Testis (tissue), 3 donors: ENCODE results near the gene GIMAP8. TPM values are rescaled to one million over a fixed set of nuclear protein-coding genes. Genes with fewer than 3 reads are reported as not detected.

Experiments
- DNase-seq: peaks from one replicate; pipeline ENCODE4 v3.0.0-alpha.2; 2019
- H3K27ac ChIP-seq, 2 donors: fragments of 200-600 bp; sonication (generic); one replicate each; pipeline ENCODE4 v1.5.1; 2019
- H3K27me3 ChIP-seq: fragments of 200-600 bp; sonication (generic); one replicate; pipeline ENCODE4 v1.5.1; 2019
- H3K36me3 ChIP-seq: fragments of 200-600 bp; sonication (generic); one replicate; pipeline ENCODE4 v1.5.1; 2017; ENCODE audit warnings: low read depth; ENCODE audit errors: missing control alignments
- H3K4me1 ChIP-seq: fragments of 200-600 bp; sonication (generic); one replicate; pipeline ENCODE4 v1.5.1; 2019
- H3K4me3 ChIP-seq, 2 donors: fragments of 200-600 bp; sonication (generic); one replicate each; pipeline ENCODE4 v1.5.1; 2017 to 2019
- H3K9me3 ChIP-seq: fragments of 200-600 bp; sonication (generic); one replicate; pipeline ENCODE4 v1.5.1; 2017
- POLR2A ChIP-seq: fragments of 450-650 bp; IDR thresholded peaks from one replicate; pipeline ENCODE4 v1.6.1; 2017; ENCODE audit warnings: antibody characterized with exemption, mild to moderate bottlenecking, moderate library complexity
- WGBS, 2 donors: methylation state at CpG; one replicate each; pipeline ENCODE4 v1.1.5; 2018; 5-methylcytosine and 5-hydroxymethylcytosine counted together
- intact Hi-C: fragments of 100-400 bp; cut with DNase I; formaldehyde crosslinking; loops from one replicate; pipeline ENCODE4 v1.15.1; 2023; ENCODE audit warnings: low total_unique reads
- polyA plus RNA-seq: library from polyadenylated mRNA; stranded (reverse); fragments of 350-450 nt; fragmentation: Illumina TruSeq; extraction: RNeasy Lipid Tissue Mini Kit (QIAGEN cat#74804); gene quantifications from one replicate; pipeline ENCODE4 v1.2.3, GENCODE V29; 2014; ENCODE audit warnings: low read depth, low replicate concordance; ENCODE audit not compliant: insufficient read depth
- total RNA-seq, 2 donors: library from RNA; depleted of rRNA; stranded (reverse); fragments of >200 nt; gene quantifications; one replicate each; pipeline ENCODE4 v1.2.3, GENCODE V29; 2016
- TF ChIP-seq, protein P1 (sequence below), 3 experiments: fragments of 450-650 bp in 2 of 3; fragments of 200-600 bp in 1 of 3; sonication (generic) in 1 of 3; IDR thresholded peaks; one replicate each; pipeline ENCODE4 v1.5.1; 2016 to 2019; ENCODE audit warnings: antibody characterized with exemption in 3 of 3, mild to moderate bottlenecking in 2 of 3, moderate library complexity in 1 of 3

The GIMAP8 gene
- total and polyA plus RNA-seq, 3 donors from 2014 or later, result 3.8 to 6.8 (median 3.8) TPM

GRCh38 chr7:150466477-150466876 is 16.0 kb downstream of the GIMAP8 start:
- Histone ChIP-seq H3K4me1 (no peaks in the 10 kb centered on the region), H3K9me3 (no peaks in the 10 kb centered on the region), H3K27me3 (no peaks in the 10 kb centered on the region), H3K27ac (no peak overlapping the region), H3K4me3 (no peak overlapping the region), H3K36me3 (no peaks in the 10 kb centered on the region)
- 66 to 82% methylated on average over 6 of the region's 6 CpGs for WGBS, 2 donors
- TF ChIP-seq, protein P1, sequence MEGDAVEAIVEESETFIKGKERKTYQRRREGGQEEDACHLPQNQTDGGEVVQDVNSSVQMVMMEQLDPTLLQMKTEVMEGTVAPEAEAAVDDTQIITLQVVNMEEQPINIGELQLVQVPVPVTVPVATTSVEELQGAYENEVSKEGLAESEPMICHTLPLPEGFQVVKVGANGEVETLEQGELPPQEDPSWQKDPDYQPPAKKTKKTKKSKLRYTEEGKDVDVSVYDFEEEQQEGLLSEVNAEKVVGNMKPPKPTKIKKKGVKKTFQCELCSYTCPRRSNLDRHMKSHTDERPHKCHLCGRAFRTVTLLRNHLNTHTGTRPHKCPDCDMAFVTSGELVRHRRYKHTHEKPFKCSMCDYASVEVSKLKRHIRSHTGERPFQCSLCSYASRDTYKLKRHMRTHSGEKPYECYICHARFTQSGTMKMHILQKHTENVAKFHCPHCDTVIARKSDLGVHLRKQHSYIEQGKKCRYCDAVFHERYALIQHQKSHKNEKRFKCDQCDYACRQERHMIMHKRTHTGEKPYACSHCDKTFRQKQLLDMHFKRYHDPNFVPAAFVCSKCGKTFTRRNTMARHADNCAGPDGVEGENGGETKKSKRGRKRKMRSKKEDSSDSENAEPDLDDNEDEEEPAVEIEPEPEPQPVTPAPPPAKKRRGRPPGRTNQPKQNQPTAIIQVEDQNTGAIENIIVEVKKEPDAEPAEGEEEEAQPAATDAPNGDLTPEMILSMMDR (IDR thresholded peaks at IDR 0.05), result no peak
- no peak for TF ChIP-seq POLR2A
- intact Hi-C loops, result no loop called here
- no peak for DNase-seq

DNA sequence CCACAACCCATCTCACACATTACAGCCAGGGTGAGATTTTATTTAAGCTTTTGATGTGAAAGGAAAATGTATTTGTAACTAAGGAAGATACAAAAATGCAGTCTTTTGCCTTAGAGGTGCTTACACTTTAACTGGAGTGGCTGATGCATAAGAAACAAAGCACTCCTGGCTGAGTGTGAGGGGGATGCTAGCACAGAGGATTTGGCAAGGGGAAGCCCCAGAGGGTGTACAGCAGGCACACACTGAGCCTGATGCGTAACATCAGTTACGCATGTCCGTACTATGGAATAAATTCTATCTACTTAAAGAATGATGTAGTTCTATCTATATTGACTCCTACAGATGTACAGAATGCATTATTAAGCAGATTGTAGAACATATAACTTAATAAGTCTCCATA is 17.8 kb downstream of the GIMAP8 start:
- no peaks in the 10 kb centered on the region for H3K27me3 ChIP-seq
- intact Hi-C loops, result no loop called here
- no peaks in the 10 kb centered on the region for H3K4me1 ChIP-seq
- DNase-seq, result no peak
- TF ChIP-seq POLR2A, result no peak
- TF ChIP-seq, protein P1 (IDR thresholded peaks at IDR 0.05), result no peak
- H3K36me3 ChIP-seq, result no peaks in the 10 kb centered on the region
- H3K4me3 ChIP-seq, result peak overlapping the region; percentile 0 to 1
- H3K27ac ChIP-seq, result no peak overlapping the region
- H3K9me3 ChIP-seq, result no peaks in the 10 kb centered on the region
- 87 to 92% methylated on average over 3 of the region's 3 CpGs for WGBS, 2 donors

GRCh38 chr7:150471886-150472285 is 21.5 kb downstream of the GIMAP8 start:
- Histone ChIP-seq H3K27ac (no peak overlapping the region), H3K4me3 (no peak overlapping the region), H3K36me3 (no peaks in the 10 kb centered on the region), H3K9me3 (no peaks in the 10 kb centered on the region), H3K27me3 (no peaks in the 10 kb centered on the region), H3K4me1 (no peaks in the 10 kb centered on the region)
- DNase-seq, result no peak
- intact Hi-C loops, result no loop called here
- 60 to 72% methylated on average over 5 of the region's 5 CpGs for WGBS, 2 donors
- no peak for TF ChIP-seq POLR2A
- TF ChIP-seq, protein P1 (IDR thresholded peaks at IDR 0.05), result no peak

GRCh38 chr7:150473902-150474301 is 23.5 kb downstream of the GIMAP8 start:
- intact Hi-C loops, result no loop called here
- no peak overlapping the region for H3K4me3 ChIP-seq
- WGBS, 2 donors, result 84 to 89% methylated on average over 7 of the region's 7 CpGs
- TF ChIP-seq, protein P1 (IDR thresholded peaks at IDR 0.05), result no peak
- TF ChIP-seq POLR2A, result no peak
- no peak for DNase-seq
- H3K27me3 ChIP-seq, result no peaks in the 10 kb centered on the region
- H3K9me3 ChIP-seq, result no peaks in the 10 kb centered on the region
- no peak overlapping the region for H3K27ac ChIP-seq
- no peaks in the 10 kb centered on the region for H3K4me1 ChIP-seq
- H3K36me3 ChIP-seq, result no peaks in the 10 kb centered on the region

DNA sequence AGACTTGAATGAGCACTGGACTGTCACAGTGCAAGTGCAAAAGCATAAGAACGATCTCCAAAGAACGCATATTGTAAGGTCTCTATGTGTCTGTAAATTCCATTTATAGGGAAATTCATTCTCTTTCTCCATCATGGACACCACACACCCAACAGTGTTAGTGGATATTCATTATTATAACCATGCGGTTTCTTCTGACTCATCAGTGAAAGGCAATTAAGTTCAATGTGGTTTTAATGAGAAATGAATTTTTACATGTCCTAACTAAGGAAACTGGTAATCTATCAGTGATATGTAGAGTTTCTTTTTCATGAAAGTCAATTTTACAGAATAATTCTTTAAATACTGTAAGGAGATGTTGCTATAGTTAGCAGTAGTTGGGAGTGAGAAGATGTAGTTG is 25.9 kb downstream of the GIMAP8 start:
- intact Hi-C loops, result no loop called here
- Histone ChIP-seq H3K9me3 (no peaks in the 10 kb centered on the region), H3K27me3 (no peaks in the 10 kb centered on the region), H3K4me3 (no peak overlapping the region), H3K36me3 (no peaks in the 10 kb centered on the region), H3K27ac (no peak overlapping the region), H3K4me1 (no peaks in the 10 kb centered on the region)
- TF ChIP-seq POLR2A, result no peak
- TF ChIP-seq, protein P1 (IDR thresholded peaks at IDR 0.05), result no peak
- no peak for DNase-seq
- WGBS, 2 donors, result 88 to 91% methylated on average over 3 of the region's 3 CpGs
